Bronchial epithelial cell (primary cell): ENCODE results near the gene STOX1. TPM values are rescaled to one million over a fixed set of nuclear protein-coding genes. Genes with fewer than 3 reads are reported as not detected.
A peak's percentile ranks its signal among the peaks of the same experiment; 100 is the strongest.
"Not testable (repeated sequence)": the region's sequence is repeated elsewhere in the genome, so short reads cannot be mapped to it uniquely, and the experiment has no call there.

Experiments
- DNase-seq: peaks from one replicate; pipeline ENCODE4 v3.0.0-alpha.2; 2010; ENCODE audit warnings: low read depth
- FAIRE-seq: peaks from 2 replicates; lab custom pipeline; 2011; peaks lifted over from hg19 to GRCh38; lab: Jason Lieb, UNC
- H3K27me3 ChIP-seq: 2 replicates; pipeline ENCODE4 v1.5.1; 2011; ENCODE audit warnings: low read length; ENCODE audit not compliant: control insufficient read depth, insufficient read depth
- H3K36me3 ChIP-seq: 2 replicates; pipeline ENCODE4 v1.5.1; 2011; ENCODE audit warnings: low read length; ENCODE audit not compliant: control insufficient read depth, insufficient read depth
- H3K4me3 ChIP-seq: 2 replicates; pipeline ENCODE4 v1.5.1; 2011; ENCODE audit warnings: mild to moderate bottlenecking, low read depth, low read length, control low read depth
- CTCF ChIP-seq: IDR thresholded peaks from 2 replicates; pipeline ENCODE4 v1.5.1; 2011; ENCODE audit warnings: mild to moderate bottlenecking, moderate library complexity, low read length, control low read depth, inconsistent platforms; ENCODE audit not compliant: insufficient read depth, severe bottlenecking
- total RNA-seq: library from RNA; depleted of rRNA; stranded (reverse); fragments of >200 nt; gene quantifications from 2 replicates; pipeline ENCODE4 v1.2.1, GENCODE V29; 2014

Gene STOX1
- total RNA-seq, 1 donor from 2014 or later: under 0.01 TPM

- FAIRE-seq (no peak), DNase-seq (no peak)
- no peak for TF ChIP-seq CTCF
- Histone ChIP-seq H3K36me3 (no peaks in the 10 kb centered on the region), H3K27me3 (no peaks in the 10 kb centered on the region), H3K4me3 (no peak overlapping the region)
These were observed 15.9 kb upstream of the STOX1 start for GRCh38 chr10:68811314-68812009.

GRCh38 chr10:68812420-68812819 lies 14.9 kb upstream of the STOX1 start:
- H3K36me3 ChIP-seq: no peaks in the 10 kb centered on the region
- FAIRE-seq (no peak), DNase-seq (no peak)
- no peak for TF ChIP-seq CTCF
- no peaks in the 10 kb centered on the region for H3K27me3 ChIP-seq
- H3K4me3 ChIP-seq: no peak overlapping the region

- FAIRE-seq (no peak), DNase-seq (no peak)
- H3K36me3 ChIP-seq: no peaks in the 10 kb centered on the region
- H3K4me3 ChIP-seq: no peak overlapping the region
- no peaks in the 10 kb centered on the region for H3K27me3 ChIP-seq
- TF ChIP-seq CTCF: no peak
These were observed 13.8 kb upstream of the STOX1 start for GRCh38 chr10:68813559-68813958.

- no peaks in the 10 kb centered on the region for H3K27me3 ChIP-seq
- no peak for DNase-seq
- H3K36me3 ChIP-seq: no peaks in the 10 kb centered on the region
- H3K4me3 ChIP-seq: no peak overlapping the region
- FAIRE-seq: no peak
- TF ChIP-seq CTCF: no peak
These were observed 10.4 kb upstream of the STOX1 start for GRCh38 chr10:68816796-68817412.

GRCh38 chr10:68820359-68820758 lies 7.0 kb upstream of the STOX1 start:
- H3K36me3 ChIP-seq, DNase-seq, H3K27me3 ChIP-seq, H3K4me3 ChIP-seq, FAIRE-seq: not testable (repeated sequence)

GRCh38 chr10:68822626-68823025 lies 4.7 kb upstream of the STOX1 start:
- not testable (repeated sequence) for DNase-seq, FAIRE-seq

GRCh38 chr10:68827592-68827959 lies 245 bp downstream of the STOX1 start:
- FAIRE-seq, DNase-seq, H3K27me3 ChIP-seq, H3K36me3 ChIP-seq: not testable (repeated sequence)
- peak overlapping the region; percentile 39 for H3K4me3 ChIP-seq

More at GRCh38 chr10:68822626-68823025, 4.7 kb upstream of the STOX1 start:
- H3K36me3 ChIP-seq, H3K4me3 ChIP-seq, H3K27me3 ChIP-seq: not testable (repeated sequence)

GRCh38 chr10:68828083-68828601 lies 811 bp downstream of the STOX1 start:
- not testable (repeated sequence) for H3K4me3 ChIP-seq, DNase-seq, FAIRE-seq, H3K36me3 ChIP-seq, H3K27me3 ChIP-seq
